NCI-H2107 (cell line): ENCODE measurements around the gene ITGA2B.
A peak's percentile ranks its signal among the peaks of the same experiment; 100 is the strongest.
"Not testable (repeated sequence)": the region's sequence is repeated elsewhere in the genome, so short reads cannot be mapped to it uniquely, and the experiment has no call there.

ENCODE experiments used
- DNase-seq: peaks from one replicate; lab custom pipeline; 2025; lab: John Stamatoyannopoulos, UW

The ITGA2B gene

DNA sequence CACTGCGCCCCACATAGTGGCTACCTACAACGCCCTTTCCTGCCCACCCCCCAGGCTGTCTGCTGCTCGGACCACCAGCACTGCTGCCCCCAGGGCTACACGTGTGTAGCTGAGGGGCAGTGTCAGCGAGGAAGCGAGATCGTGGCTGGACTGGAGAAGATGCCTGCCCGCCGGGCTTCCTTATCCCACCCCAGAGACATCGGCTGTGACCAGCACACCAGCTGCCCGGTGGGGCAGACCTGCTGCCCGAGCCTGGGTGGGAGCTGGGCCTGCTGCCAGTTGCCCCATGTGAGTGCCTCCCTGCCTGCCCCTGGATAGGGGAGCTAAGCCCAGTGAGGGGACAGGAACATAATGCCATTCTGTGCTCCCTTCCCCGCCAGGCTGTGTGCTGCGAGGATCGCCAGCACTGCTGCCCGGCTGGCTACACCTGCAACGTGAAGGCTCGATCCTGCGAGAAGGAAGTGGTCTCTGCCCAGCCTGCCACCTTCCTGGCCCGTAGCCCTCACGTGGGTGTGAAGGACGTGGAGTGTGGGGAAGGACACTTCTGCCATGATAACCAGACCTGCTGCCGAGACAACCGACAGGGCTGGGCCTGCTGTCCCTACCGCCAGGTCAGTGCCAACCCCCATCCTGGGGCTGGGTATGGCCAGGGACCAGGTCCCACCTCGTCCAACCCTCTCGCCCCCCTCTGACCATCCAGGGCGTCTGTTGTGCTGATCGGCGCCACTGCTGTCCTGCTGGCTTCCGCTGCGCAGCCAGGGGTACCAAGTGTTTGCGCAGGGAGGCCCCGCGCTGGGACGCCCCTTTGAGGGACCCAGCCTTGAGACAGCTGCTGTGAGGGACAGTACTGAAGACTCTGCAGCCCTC lies 37.3 kb downstream of the ITGA2B start:
- no peak for DNase-seq

GRCh38 chr17:44351464-44351863 lies 38.0 kb downstream of the ITGA2B start:
- DNase-seq: no peak

DNA sequence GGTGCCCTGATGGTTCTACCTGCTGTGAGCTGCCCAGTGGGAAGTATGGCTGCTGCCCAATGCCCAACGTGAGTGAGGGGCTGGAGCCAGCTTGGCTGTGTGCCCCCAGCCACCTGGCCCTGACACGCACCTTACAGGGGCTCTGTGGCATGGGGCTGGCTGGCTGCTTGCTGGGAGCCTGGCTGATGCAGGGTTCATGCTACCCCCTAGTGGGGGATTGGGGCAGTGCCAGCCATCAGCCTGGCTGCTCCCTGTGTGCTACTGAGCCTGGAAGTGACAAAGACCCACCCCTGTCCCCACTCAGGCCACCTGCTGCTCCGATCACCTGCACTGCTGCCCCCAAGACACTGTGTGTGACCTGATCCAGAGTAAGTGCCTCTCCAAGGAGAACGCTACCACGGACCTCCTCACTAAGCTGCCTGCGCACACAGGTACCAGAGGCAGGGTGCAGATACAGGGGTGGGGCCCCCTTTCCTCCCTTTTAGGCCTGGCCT lies 38.7 kb downstream of the ITGA2B start:
- peak; percentile 28 for DNase-seq

GRCh38 chr17:44349553-44350070 lies 39.8 kb downstream of the ITGA2B start:
- DNase-seq: no peak

DNA sequence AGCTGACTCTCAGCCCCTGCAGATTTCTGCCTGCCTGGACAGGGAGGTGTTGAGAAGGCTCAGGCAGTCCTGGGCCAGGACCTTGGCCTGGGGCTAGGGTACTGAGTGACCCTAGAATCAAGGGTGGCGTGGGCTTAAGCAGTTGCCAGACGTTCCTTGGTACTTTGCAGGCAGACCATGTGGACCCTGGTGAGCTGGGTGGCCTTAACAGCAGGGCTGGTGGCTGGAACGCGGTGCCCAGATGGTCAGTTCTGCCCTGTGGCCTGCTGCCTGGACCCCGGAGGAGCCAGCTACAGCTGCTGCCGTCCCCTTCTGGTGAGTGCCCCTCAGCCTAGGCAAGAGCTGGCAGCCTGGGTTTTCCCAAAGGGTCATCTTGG lies 40.5 kb downstream of the ITGA2B start:
- no peak for DNase-seq

- no peak for DNase-seq
Measured at GRCh38 chr17:44348234-44348987, 41.0 kb downstream of the ITGA2B start.

- not testable (repeated sequence) for DNase-seq
Measured at GRCh38 chr17:44347206-44348055, 42.0 kb downstream of the ITGA2B start.

DNA sequence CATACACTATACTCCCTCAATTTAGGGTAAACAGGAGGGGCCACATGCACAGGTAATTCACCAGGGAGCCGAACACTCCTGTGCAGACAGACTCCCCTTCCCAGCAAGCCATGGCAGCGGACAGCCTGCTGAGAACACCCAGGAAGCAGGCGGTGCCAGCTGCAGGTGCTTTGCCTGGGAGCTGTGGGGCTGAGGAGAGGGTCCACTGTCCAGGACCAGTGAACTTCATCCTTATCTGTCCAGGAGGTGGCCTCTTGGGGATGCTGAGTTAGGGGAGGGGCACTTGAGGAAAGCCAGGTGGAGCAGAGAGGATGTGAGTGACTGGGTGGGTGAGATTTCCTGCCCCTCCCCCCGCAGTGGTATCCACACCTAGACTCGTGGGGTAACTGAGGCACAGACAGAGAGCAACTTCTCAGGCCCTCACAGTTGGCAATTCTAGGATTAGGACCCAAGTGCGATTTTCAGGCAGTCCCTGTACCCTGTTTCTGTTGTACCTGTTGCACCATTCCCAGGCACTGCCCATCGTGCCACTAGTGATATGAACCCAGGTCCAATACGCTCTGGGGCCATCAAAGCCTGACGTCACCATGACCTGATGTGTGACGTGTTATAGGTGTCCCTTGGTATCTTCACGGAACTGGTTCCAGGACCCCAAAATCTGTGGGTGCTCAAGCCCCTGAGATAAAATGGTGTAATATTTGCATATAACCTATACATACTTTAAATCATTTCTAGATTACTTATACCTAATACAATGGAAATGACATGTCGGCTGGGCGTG lies 43.2 kb downstream of the ITGA2B start:
- no peak for DNase-seq

DNA sequence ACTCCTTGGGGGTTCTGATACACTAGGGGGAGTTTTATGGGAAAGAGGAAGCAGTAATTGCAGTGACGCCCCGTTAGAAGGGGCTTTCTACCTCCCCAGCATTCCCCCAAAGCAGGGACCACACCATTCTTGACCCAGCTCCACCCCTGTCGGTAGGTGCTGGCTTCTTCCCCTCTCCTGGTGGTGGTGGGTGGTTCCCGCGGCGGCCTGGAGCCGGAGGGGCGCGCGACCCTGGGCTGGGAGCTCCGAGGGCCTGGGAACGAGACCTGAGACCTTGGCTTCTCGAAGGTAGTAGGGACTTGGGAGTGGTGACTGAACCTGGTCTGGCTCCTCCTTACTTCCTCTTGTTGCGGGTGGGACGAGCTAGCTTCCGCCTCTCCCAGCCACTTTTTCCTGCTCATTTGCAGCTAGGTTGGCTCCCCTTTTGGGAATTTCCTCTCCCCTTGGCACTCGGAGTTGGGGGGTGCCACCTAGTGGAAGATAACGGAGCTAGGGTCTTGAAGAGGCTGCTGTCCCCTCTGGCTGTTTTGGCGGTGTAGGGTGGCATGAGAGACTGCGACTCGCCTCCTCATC lies 43.9 kb downstream of the ITGA2B start:
- peak; percentile 47 for DNase-seq

- DNase-seq: peak; percentile 94
Measured at GRCh38 chr17:44344939-44345453, 44.5 kb downstream of the ITGA2B start, which contains the start of gene GRN. GRN (plus strand) TSS chr17:44345302; CDS start chr17:44349165, 3,863 bp downstream.

- DNase-seq: no peak
Measured at GRCh38 chr17:44343510-44344209, 45.8 kb downstream of the ITGA2B start.

DNA sequence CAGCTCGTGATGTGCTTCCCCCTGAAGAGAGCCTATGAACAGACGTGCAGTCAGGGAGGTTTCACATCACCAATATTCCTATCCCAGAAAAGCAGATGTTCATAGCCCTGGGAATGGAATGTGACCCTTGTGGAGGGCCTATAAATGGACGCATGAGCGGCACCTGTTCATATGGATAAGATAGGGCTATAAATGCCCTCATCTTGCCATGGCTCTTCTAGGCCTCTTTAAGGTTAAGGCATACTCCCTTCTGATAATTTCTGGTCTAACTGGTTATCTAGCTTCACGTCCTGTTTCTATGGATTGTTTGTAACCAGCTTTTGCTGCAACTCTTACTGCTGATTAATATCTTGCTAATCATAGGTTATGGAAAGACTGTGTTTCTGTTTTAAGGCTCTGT lies 48.9 kb downstream of the ITGA2B start:
- DNase-seq: not testable (repeated sequence)

DNA sequence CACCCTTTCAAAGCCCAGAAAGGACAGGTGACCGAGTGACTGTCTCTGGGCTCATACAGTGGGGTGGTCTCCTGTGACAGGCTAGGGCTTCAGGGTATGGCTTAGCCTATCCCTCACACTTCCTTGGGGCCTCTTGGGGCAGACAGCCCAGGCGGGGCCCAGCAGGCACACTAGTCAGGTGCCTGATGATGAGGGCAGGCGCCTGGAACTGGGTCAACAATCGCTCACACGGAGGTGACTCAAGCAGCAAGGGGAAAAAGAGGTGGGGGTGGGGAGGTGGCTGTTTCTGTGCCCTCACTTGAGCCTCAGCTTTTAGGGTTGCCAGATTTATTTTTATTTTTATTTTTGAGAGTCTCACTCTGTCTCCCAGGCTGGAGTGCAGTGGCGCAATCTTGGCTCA lies 50.7 kb downstream of the ITGA2B start:
- no peak for DNase-seq

DNA sequence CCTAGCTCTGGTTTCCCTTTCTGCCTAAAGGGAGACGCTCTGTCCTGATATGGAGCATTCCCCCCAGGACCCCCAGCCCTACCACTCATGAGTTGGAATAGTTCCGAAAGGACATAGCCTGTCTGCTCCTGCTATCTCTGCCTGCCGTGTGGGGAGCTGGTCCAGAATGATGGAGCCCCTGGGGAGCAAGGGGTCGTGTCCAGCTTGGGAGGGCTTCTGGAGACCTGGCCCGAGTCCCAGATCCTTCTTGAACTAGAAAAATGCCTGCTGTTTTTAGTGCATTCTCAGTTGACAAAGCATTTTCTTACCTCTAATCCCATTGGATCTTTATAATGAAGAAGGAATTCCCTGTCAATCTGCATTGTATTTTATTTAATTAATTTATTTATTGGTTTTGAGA lies 53.5 kb downstream of the ITGA2B start:
- DNase-seq: no peak

DNA sequence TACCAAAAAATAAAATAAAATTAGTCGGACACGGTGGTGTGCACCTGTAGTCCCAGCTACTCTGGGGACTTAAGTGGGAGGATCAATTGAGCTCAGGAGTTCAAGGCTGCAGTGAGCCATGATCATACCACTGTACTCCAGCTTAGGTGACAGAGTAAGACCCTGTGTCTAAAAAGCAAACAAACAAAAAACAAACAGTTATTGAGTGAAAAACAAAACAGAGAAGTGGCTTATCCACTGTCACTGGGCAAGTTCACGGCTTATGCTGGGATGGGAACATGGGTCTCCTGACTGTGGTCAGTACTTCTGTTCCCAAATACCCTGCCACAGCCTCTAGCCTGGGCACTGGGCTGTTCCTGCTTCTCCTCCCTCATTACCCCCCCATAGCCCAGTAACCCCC lies 53.9 kb downstream of the ITGA2B start:
- no peak for DNase-seq

DNA sequence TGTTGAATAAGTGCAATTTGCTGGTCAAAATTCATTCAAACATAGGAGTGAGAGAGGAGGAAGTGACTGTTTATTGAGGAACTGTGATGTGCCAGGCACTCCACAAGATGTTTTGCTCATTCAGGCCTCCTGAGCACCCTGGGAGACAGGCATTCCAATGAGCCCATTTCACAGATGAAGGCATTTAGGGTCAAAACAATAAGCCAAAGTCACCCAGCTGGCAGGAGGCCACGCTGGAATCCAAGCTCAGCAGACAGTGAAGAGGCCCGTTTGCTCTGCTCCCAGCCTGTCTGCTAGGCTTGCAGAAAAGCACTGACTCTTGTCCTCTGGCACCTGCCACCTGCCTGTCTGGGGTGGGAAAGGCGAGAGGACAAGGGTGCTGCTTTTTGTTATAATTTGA lies 54.7 kb downstream of the ITGA2B start:
- DNase-seq: no peak

GRCh38 chr17:44334315-44334714 lies 55.1 kb downstream of the ITGA2B start:
- DNase-seq: no peak

GRCh38 chr17:44333371-44333770 lies 56.1 kb downstream of the ITGA2B start:
- no peak for DNase-seq

DNA sequence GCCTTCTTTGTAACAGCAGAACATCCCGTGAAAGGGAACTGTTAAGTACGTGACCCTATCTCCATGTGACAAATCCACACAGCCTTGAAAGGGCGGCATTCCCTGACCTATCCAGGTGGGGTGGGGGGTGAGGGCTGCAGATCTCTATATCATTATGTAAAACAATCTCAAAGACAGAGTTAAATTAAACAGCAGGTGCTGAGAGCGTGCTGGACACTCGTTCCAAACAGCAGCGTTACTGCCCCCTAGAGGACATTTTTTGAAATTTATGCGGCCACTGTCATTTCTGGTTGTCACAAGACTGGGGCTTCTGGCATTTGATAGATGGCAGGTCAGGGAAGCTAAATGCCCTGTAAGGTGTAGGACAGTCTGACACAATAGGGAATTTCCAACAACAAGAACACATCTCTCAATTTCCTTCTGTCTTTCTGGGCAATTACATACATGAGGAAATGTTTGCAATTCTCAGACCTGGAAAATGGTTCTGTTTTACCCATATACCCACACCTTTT lies 58.1 kb downstream of the ITGA2B start:
- DNase-seq: peak; percentile 50

DNA sequence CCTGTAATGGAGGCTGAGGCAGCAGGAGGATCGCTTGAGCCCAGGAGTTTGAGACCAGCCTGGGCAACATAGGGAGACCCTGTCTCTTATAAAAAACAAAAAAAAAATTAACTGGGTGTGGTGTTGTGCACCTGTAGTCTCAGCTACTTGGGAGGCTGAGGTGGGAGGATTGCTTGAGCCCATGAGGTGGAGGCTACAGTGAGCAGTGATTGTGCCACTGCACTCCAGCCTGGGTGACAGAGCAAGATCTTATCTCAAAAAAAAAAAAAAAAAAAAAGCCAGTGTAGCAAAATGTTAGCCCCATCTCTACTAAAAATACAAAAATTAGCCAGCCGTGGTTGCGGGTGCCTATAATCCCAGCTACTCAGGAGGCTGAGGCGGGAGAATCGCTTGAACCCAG lies 59.2 kb downstream of the ITGA2B start:
- not testable (repeated sequence) for DNase-seq
